Measurements from ENCODE around the gene SAA2.
"Not testable (repeated sequence)": the region's sequence is repeated elsewhere in the genome, so short reads cannot be mapped to it uniquely, and the experiment has no call there.

SAA2 gene

DNA sequence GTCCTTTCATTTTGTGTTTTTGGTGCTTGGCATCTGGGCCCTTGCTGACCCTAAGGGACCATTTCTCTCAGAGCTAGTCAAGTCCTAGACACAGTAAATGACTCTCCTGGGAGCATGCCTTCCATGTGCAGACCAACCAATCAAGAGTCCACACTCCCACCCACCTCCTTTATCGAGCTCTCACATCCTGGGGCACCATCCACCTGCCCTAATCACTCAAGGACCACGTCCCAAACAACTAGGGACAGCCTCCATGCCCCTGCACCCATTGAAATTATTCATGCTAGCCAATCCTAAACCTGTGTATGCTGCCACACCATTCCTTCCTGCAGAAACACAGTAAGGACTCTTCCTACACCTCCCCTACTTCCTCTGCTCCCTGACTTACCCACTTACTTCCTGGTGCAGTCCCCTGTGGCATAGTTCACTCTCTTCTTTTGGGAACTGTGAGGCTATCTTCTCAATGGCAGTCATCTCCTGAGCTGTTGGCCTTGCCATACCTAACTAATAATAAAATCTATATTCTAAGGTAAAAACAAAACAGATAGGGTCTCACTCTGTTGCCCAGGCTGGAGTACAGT, 6.4 kb upstream of the SAA2 start:
- Mint-ChIP-seq H3K4me1 (no peaks in the 10 kb centered on the region), H3K4me3 (no peak overlapping the region), H3K9me3 (no peaks in the 10 kb centered on the region), H3K27me3 (ENCODE audit: low read depth) (peaks cover 10% of the 10 kb centered on the region), H3K27ac (no peak overlapping the region), H3K36me3 (ENCODE audit: low read depth) (no peaks in the 10 kb centered on the region)
- TF ChIP-seq, protein P1, sequence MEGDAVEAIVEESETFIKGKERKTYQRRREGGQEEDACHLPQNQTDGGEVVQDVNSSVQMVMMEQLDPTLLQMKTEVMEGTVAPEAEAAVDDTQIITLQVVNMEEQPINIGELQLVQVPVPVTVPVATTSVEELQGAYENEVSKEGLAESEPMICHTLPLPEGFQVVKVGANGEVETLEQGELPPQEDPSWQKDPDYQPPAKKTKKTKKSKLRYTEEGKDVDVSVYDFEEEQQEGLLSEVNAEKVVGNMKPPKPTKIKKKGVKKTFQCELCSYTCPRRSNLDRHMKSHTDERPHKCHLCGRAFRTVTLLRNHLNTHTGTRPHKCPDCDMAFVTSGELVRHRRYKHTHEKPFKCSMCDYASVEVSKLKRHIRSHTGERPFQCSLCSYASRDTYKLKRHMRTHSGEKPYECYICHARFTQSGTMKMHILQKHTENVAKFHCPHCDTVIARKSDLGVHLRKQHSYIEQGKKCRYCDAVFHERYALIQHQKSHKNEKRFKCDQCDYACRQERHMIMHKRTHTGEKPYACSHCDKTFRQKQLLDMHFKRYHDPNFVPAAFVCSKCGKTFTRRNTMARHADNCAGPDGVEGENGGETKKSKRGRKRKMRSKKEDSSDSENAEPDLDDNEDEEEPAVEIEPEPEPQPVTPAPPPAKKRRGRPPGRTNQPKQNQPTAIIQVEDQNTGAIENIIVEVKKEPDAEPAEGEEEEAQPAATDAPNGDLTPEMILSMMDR (IDR thresholded peaks at IDR 0.05; ENCODE audit: unreplicated experiment in 3 of 3) = no peak

DNA sequence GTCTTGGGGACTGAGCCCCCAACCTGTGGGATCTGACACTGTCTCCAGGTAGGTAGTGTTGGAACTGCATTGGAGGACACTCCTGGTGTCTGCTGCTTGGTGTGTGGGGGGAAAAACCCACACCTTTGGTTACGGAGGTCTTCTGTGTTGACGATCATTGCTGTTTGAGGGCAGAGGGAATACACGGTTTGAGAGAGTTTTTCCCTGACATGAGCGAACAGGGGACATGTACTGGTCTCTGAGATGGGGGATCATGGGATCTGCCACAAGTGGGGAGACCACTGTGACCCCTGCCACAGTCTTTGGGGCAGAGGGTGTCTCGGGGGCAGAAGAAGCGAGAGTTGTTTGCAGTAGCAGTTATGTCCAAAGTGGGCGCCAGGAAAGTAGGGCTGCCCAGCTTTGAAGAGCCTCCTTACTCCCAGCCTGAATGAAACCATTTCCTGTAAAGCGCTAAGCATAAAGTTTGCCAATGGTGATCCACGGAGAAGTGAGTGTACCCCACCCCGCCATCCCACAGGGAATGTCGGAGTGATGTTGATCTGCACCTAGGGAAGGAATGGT, 5.4 kb upstream of the SAA2 start:
- Mint-ChIP-seq H3K36me3 (ENCODE audit: low read depth) (no peaks in the 10 kb centered on the region), H3K27ac (no peak overlapping the region), H3K4me1 (no peaks in the 10 kb centered on the region), H3K9me3 (no peaks in the 10 kb centered on the region), H3K27me3 (ENCODE audit: low read depth) (peaks cover 10% of the 10 kb centered on the region), H3K4me3 (no peak overlapping the region)
- TF ChIP-seq, protein P1 (IDR thresholded peaks at IDR 0.05; ENCODE audit: unreplicated experiment in 3 of 3) = no peak

DNA sequence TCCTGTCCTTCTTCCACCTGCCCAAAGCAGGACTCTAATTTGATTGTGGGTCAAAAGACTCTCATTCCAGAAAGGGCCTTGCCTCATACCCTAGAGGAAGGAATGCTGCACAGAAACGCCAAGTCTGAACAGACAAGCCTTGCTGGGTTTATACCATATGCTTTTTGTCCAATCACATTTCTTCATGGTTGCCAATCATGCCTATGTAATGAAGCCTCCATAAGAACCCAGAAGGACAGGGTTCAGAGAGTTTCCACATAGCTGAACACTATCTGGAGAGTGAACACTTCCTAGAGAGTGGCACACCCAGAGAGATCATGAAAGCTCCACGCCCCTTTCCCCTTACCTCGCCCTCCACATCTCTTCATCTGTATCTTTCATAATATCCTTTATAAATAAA, 4.8 kb upstream of the SAA2 start:
- TF ChIP-seq, protein P1 (IDR thresholded peaks at IDR 0.05; ENCODE audit: unreplicated experiment in 3 of 3) = no peak
- H3K27me3 Mint-ChIP-seq (ENCODE audit: low read depth) = peaks cover 10% of the 10 kb centered on the region
- no peaks in the 10 kb centered on the region for H3K36me3 Mint-ChIP-seq (ENCODE audit: low read depth)
- H3K4me3 Mint-ChIP-seq = no peak overlapping the region
- no peaks in the 10 kb centered on the region for H3K4me1 Mint-ChIP-seq
- H3K9me3 Mint-ChIP-seq = no peaks in the 10 kb centered on the region
- H3K27ac Mint-ChIP-seq = no peak overlapping the region

DNA sequence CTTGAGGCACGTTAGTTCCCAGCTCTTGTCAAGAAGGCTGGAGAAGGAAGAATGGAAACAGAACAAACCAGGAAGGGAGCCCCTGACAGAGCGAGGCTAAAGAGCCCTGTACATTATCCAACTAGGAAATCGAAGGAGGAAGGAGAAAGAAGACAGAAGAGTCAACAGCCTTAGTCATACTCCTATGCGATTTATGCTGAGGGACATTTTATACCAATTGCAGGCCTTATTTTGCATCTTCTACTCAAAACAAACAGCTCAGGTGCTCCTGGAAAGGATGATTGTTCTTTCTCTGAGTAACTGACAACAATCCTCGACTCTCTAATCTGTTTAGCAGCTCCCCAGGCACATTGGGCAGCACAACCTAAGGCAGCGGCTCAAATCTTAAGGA, 1.3 kb downstream of the SAA2 start:
- H3K4me1 Mint-ChIP-seq; H3K27me3 Mint-ChIP-seq (ENCODE audit: low read depth); H3K27ac Mint-ChIP-seq; H3K36me3 Mint-ChIP-seq (ENCODE audit: low read depth); H3K9me3 Mint-ChIP-seq; H3K4me3 Mint-ChIP-seq: not testable (repeated sequence)

DNA sequence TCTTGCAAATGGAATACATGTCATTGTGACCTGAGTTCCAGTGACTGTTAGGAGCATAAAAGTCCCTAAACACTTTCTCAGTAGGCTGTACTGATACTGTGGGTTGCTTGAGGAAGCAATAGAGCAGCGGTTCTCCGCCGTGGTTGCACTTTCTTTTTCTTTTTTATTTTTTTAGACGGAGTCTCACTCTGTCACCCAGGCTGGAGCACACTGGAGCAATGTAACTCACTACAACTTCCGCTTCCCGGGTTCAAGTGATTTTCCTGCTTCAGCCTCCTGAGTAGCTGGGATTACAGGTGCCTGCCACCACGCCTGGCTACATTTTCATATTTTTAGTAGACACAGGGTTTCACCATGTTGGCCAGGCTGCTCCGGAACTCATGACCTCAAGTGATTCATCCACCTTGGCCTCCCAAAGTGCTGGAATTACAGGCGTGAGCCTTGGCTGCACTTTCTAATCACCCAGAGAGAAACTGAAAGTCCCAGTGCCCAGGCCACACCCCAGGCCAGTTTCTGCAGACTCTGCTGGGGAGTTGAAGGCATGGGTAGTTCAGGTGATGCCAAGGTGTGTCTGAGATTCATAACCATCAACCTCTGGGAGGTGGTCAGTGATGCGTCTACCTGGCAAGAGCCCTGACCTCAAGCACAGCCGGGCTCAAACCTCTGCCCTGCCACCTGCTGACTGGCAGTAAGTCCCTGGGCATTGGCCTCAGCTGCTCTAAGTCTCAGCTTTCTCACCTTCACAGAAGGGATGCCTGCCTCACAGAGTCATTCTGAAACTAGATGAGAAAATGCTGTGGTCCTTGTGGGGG, 1.9 kb downstream of the SAA2 start:
- not testable (repeated sequence) for H3K36me3 Mint-ChIP-seq (ENCODE audit: low read depth); H3K9me3 Mint-ChIP-seq; H3K27ac Mint-ChIP-seq; H3K4me3 Mint-ChIP-seq; H3K27me3 Mint-ChIP-seq (ENCODE audit: low read depth); H3K4me1 Mint-ChIP-seq

DNA sequence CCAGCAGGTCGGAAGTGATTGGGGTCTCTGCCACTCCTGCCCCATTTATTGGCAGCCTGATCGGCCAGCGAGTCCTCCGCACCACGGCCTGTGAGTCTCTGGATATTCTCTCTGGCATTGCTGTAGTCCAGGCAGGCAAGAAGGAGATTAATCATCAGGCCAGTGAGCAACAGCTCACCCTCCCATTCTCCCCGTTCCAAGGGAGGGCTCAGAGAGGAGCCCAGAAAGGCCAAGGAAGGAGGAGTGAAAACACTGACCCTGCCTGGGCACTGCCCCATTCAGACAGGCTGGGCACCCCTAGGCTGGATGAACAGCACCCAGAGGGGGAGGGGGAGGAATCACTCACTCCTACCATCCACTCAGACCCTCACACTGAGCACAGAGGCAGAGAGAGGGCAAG, 3.1 kb downstream of the SAA2 start:
- Mint-ChIP-seq H3K27ac (no peak overlapping the region), H3K9me3 (no peaks in the 10 kb centered on the region), H3K4me3 (no peak overlapping the region), H3K4me1 (no peaks in the 10 kb centered on the region), H3K27me3 (ENCODE audit: low read depth) (no peaks in the 10 kb centered on the region), H3K36me3 (ENCODE audit: low read depth) (no peaks in the 10 kb centered on the region)
- TF ChIP-seq, protein P1 (IDR thresholded peaks at IDR 0.05; ENCODE audit: unreplicated experiment in 3 of 3) = no peak

Data from nephron (organoid).